NCI-H1694 (cell line): ENCODE results near the gene STON2.
"Not testable (repeated sequence)": the region's sequence is repeated elsewhere in the genome, so short reads cannot be mapped to it uniquely, and the experiment has no call there.

Source experiments
- DNase-seq: peaks from one replicate; lab custom pipeline; 2025; lab: John Stamatoyannopoulos, UW

The STON2 gene

DNA sequence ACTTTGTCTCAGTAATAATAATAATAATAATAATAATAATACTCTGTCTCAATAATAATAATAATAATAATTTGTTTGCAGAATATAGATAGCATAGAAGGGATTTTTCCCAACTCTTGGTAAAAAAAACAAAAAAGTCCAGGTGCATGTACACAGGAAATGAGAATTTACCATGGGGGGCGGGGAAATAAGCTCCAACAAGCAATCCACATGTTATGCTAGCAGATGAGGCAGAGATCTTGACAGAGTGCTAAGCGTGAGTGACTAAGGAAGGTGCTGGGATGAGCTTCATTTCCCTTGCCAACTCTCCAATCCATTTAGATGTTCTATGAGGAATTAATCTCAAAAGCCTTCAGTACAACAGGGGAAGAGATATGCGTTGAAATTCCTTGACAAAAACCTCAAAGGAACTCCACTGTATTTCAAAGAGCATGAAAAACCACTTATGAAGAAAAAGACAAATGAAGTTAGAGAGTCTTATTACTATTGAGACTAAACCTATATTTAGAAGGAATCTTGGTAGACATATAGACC is 134.4 kb downstream of the STON2 start:
- DNase-seq: no peak

DNA sequence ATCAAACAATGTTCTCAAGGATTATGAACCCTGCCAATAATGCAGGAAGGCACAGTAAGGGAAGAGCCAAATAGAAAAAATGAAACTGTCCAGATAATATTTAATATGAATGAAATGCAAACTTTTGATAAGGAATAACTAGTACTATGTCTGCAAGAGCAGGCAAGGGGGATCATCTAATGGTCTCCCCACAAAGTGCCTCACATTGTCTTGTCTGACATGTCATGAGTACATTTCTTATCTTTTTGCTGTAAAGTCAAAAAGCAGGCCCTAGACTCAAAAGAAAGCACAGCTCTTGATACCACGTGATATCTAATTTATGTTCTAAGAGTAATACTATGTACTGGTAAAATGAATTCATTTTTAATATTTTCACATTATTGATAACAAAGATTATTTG is 135.5 kb downstream of the STON2 start:
- no peak for DNase-seq

DNA sequence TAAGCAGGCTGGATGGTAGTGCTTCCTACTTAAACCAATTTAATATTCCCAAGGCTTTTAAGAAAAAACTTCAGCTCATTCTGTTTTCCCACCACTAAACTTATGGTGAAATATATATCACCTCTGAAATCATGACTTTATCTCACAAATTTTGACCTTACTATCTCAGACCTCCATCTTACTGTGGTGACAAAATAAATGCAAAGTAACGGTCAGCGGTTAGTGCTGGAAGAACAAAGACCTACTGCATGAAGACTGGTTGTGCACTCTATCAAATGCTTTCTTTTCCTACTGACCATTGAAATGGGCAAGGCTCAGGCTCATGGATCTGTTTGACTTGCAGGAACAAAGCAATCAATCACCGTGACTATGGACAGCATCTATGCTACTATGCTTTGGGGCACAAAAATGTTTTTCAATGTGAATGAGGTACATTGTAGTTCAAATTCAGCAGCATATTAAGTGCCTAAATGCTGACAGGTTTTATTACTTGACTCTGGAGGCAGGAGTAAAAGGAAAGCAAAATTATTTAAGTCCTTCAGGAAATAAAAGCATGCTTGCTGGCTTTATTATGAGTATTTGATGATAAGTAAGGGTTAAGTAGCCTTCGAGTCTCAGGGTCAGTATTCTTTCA is 136.2 kb downstream of the STON2 start:
- DNase-seq: no peak

DNA sequence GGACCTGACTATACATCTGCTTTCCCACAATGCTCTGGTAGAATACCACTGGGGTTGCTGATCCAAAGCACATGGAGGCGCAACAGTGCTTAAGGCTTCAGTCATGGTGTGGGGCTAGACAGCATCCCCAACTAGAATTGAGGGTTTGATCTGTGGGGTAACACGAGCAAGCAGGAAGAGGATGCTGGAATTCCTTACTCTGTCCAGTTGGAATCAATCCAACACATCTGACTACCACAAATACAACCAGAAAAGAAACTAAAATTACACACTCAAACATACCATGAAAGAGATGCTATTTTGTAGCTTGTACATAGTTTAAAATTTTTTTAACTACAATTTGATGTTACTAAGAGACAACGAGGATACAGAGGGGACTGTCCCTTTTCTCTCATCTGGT is 138.9 kb downstream of the STON2 start:
- no peak for DNase-seq

DNA sequence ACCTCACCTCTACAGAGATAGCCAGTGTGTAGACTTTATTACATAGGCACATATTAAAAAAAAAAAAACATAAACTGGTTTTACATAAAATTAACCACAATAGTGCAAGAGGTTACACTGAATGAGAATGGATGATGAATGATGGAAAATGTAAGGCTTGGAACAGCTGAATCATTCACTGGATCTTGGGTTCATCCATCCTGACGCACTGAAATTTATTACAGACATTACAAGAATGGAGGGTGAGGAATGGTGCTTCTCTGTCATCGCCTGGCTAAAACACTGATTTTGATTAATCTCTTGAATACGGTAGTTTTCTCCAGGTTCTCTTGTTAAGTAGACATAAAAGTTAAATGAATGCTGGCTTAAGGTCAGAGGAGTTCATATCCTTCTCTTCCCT is 139.4 kb downstream of the STON2 start:
- DNase-seq: no peak

DNA sequence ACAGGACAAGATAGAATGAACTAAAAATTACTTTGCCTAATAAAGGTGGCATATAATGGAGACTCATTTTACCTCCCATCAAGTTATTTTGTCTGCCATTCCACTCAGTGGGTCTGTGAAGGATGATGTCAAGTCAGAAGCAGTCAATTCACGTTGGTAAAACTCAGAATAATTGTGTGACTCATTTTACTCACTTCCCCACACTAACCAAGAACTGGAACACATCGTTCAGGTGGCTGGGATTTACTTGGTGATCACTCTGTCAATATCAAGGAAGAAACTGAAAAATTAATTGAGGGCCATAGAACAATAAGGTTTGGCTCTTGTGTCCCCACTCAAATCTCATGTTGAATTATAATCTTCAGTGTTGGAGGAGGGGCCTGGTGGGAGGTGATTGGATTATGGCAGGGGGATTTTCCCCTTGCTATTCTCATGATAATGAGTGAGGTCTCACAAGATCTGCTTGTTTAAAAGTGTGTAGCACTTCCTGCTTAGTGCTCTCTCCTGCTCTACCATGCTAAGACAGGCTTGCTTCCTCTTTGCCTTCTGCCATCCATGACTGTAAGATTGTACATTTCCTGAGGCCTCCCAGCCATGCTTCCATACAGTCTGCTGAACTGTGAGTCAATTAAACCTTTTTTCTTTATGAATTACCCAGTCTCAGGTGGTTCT is 143.7 kb downstream of the STON2 start:
- no peak for DNase-seq

DNA sequence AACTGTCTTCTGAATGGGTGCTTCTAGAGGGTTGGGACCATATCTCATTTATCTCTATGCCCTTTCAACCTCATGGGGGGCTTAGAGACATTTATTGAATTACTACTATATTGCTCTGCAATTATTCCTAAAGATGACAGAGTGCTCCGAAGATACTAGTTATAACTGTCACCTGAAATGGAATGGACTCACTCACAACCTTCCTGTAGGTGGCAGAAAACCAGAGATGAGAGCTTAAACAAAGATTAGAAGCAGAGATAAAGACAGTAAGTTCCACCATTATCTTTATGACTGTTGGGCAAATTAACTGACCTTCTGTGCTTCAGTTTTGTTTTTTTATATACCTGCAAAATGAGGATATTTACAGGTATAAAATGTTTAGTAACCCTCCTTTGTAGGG is 147.8 kb downstream of the STON2 start:
- DNase-seq: no peak

DNA sequence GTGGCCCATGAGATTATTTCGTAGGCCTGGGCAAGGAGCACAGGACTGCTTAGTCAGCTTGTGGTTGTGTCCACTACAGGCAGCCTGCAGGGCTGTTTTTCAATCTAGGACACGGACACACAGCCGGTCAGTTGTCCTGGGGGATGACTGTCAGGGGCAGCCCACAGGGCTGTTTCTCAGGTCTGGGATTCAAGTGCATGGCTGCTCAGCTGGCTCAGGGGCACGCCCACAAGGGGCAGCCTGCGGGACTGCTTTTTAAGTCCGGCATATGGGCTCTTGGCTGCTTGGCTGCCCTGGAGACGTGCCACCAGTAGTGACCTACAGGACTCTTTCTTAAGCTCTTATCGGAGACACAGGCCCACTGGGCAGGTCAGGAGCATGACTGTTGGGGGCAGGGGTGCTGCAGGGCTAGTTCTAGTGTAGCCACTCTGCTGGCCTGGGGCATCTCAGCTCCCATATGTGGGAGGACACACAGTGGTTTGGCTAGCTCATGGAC is 152.8 kb downstream of the STON2 start:
- no peak for DNase-seq

DNA sequence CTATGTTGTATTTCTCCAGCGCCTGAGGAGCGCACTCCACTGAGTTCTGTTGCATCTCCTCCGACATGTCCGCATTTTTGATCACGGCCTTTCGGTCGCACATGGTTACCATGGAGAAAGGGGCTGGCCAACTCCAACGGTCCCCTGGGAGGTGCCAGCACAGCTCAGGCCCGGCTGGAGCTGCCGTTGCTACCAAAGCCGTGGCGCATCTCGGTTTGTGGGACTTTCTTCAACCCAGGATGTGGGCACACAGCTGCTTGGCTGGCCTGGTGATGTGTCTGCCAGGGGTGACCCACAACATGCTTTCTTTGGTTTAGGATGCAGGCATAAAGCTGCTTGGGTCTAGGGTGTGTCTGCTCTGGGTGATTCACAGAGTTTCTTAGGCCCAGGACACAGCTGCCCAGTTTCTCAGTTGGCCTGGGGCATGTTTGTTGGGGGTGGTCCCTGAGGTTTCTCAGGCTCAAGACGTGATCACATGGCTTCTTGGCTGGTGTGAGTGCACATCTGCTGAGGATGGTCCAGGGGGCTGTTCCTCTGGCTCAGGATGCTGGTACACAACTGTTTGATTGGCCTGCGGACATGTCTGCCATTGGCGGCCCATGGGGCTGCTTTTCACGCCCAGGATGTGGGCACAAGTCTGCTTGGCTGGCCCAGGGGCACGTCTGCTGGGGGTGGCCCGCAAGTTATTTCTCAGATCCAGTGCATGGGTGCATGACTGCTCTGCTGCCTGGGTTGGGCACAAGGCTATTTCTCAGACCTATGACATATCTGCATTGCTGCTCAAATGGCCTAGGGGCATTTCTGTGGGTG is 153.5 kb downstream of the STON2 start:
- no peak for DNase-seq

DNA sequence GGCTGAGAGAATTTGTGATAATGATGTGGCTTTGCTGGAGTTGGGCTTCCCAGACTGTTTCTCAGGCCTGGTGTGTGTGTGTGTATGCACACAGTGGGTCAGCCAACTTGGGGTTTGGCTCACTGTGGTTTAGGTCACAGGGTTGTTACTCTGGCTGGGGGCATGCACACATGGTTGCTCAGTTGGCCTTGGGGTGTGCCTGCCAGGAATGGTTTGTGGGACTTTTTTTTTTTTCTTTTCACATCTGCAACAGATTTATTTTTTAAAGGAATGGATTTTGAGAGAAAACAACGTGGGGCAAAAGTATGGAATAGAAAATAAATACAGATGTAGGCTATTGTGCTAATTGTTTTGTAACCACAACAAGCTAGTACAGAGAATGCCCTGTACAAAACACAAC is 154.4 kb downstream of the STON2 start:
- no peak for DNase-seq

DNA sequence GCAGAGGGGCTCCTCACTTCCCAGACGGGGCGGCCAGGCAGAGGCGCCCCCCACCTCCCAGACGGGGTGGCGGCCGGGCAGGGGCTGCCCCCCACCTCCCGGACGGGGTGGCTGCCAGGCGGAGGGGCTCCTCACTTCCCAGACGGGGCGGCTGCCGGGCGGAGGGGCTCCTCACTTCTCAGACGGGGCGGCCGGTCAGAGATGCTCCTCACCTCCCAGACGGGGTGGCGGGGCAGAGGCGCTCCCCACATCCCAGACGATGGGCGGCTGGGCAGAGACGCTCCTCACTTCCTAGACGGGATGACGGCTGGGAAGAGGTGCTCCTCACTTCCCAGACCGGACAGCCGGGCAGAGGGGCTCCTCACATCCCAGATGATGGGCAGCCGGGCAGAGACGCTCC is 155.7 kb downstream of the STON2 start:
- DNase-seq: not testable (repeated sequence)

DNA sequence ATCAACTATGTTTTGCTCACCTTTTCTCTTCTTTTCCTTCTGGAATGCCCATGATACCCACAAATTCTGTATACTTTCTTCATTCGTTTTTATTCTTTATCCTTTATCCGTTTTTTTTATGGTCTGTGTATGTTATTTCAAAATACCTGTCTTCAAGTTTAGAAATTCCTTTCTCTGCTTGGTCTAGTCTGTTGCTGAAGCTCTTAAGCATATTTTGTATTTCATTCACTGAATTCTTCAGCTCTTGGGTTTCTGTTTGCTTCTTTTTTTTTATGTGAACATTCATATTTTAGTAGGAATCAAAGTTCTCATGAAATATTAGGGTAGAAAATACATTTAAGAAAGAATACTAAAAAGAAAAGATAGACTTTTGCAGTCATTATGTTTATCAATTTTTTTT is 156.6 kb downstream of the STON2 start:
- DNase-seq: no peak

DNA sequence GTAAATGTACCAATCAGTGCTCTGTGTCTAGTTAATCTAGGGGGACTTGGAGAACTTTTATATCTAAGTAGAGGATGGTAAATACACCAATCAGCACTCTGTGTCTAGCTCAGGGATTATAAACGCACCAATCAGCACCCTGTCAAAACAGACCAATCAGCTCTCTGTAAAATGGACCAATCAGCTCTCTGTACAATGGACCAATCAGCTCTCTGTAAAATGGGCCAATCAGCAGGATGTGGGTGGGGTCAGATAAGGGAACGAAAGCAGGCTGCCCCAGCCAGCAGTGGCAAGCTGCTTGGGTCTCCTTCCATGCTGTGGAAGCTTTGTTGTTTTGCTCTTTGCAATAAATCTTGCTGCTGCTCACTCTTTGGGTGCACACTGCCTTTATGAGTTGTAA is 163.3 kb downstream of the STON2 start:
- DNase-seq: not testable (repeated sequence)

DNA sequence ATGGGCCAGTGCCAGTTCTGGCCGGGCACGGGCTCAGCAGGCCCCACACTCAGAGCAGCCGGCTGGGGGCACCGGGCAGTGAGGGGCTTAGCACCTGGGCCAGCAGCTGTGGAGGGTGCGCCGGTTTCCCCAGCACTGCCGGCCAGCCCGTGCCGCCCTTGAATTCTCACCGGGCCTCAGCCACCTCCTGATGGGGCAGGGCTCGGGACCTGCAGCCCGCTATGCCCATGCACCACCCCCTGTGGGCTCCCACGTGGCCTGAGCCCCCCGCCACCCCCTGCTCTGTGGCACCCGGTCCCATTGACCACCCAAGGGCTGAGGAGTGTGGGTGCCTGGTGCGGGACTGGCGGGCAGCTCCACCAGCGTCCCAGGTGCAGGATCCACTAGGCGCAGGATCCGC is 164.0 kb downstream of the STON2 start:
- no peak for DNase-seq

DNA sequence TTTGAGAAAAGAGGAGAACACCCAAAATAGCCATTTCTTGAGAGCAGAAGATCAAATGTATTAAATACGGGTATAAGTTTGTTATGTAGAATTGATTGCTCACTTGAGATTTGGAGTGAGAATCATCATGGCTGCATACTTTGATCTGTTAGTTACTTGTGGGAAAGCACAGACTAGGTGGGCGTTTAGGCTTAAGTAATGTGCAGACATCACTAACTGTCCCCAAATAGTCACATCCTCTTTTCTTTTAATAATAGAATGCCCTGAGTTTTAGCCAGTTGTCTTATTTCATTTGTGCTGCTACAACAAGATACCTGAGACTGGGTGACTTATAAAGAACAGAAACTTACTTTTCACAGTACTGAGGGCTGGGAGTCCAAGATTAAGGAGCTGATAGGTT is 165.0 kb downstream of the STON2 start:
- no peak for DNase-seq

DNA sequence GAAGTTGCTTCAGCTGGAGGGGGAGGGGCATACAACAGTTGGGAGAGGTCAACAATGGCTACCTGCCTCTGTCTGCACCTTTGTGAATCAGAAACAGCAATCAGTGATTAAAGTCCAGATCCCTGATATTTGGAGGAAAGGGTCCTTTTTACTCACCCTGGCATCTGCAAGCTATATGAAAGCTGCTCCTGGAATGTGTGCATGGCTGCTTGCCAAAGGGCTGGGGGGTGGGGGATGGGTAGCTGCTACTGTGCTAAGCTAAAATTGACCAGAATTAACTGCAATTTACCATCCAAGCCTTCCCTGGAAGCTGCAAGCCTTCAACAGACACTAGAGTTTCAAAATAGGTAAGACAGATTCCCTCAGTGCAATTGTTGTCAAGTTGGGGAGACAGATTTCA is 165.8 kb downstream of the STON2 start:
- no peak for DNase-seq

DNA sequence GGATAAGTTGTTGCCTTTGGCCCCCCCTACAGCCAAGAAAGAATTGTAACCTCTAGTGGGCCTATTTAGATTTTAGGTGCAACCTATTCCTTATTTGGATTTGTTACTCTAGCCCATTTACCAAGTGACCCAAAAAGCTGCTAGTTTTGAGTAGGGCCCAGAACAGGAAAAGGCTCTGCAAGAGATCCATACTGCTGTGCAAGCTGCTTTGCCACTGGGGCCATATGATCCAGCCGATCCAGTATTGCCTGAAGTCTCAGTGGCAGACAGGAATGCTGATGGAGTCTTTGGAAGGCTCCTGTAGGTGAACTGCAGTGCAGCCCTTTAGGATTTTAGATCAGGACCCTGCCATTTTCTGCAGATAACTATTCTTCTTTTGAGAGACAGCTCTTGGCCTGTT is 166.5 kb downstream of the STON2 start:
- DNase-seq: no peak

DNA sequence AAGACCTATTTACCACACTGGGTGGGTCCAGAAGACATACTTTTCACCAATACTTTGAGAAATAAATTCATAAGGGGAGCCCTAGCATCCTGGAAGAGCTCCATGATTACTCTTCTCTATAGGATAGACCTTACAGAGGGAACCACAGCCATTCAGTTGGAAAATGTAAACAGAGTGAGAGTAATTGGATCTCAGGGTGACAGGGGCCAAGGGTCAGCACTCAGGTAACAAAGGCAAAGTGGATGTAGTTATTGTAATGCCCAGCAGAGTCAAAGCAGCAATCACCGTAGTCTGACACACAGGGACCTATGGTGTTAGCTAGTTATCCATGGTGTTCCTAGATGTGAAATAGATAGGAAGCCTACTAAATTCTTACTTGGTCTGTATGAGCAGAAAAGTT is 168.6 kb downstream of the STON2 start:
- no peak for DNase-seq

DNA sequence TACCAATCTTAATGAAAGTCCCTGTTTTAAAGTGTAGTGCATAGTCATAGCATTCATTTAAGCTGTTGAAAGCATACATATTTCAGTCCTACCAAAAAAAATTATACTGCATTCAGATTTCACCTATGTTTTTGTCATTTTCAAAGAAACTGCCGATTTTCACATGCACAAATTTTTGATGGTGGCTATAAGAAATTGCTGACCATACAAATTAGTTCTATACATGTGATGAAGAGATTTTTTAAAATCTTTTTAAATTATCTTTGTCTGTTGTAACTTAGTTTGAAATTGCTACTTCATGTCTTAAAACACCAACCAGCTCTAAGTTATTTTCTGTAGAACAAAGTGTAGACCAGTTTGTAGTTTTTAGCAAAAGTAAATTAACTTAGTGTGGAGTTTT is 175.9 kb downstream of the STON2 start:
- DNase-seq: no peak

DNA sequence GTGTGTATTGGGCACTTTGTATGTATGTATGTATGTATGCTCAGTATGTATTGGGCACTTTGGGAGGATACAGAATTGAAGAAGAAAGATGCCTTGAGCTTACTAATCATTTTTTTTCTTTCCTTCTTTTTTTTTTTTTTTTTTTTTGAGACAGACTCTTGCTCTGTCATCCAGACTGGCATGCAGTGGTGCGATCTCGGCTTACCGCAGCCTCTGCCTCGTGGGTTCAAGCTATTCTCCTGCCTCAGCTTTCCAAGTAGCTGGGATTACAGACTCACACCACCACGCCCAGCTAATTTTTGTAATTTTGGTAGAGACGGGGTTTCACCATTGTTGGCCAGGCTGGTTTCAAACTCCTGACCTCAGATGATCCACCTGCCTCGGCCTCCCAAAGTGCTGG is 176.3 kb downstream of the STON2 start:
- not testable (repeated sequence) for DNase-seq

DNA sequence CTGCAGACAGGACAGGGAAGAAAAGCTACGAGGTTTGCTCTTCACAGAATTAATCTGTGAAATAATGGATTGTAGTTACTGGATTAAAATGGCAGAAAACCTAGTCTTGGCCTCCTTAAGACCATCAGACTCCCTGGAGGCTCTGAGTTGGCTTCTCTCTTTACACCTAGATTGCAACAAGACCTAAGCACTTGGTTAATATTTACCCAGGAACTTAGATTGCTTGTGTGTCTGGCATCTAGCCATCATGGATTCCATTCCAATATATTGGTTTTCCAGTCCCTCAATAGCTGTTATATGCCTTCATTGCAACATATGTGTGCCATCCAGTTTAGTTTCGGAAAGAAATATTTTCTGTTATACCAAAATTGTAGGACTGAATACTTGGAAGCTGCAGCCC is 177.4 kb downstream of the STON2 start:
- no peak for DNase-seq

DNA sequence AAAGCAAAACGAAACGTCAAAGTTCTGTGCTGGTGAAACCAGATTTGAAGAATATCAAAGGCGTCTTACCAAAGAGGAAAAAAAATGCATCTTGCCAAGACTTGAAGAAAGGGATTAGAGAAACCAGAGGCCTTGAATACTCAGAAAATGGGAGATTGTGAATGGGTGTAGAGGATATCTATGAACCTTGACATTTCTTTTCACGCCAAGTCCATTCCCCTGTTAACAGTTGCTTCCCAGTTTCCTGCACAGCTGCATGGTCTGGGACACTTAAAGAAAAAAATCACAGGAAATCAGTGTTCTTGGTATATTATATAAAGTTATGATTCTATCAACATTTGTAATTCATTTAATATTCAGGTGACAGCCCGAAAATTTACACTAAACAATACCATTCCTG is 178.0 kb downstream of the STON2 start:
- DNase-seq: no peak

DNA sequence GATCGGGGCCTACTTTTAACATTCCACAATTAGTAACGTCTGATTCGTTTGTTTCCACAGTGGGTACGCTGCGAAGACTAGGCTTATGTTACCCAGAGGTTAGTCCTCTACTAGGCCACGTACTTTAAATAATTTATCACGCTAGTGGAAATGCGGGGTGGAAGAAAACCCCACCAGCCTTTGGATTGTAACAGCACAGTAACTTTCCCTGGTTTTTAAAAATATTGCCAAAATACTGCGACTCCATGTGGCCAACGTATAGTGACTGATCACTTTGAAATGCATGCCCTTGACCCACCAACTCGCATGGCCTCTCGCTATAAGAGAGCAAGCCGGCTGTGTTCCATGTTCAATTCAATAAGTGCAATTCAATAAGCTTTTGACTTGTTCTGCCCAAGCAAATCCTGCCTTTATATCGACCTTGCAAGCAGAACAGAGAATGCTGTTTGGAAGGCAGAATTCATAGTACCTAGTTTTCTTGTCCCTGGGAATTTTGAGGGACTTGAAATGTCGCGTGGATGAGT is 178.5 kb downstream of the STON2 start:
- DNase-seq: no peak
